Fibroblast of lung (primary cell): ENCODE data around the gene ZNF479. TPM values are rescaled to one million over a fixed set of nuclear protein-coding genes. Genes with fewer than 3 reads are reported as not detected.
"Not testable (repeated sequence)": the region's sequence is repeated elsewhere in the genome, so short reads cannot be mapped to it uniquely, and the experiment has no call there.

Source experiments
- DNase-seq, 2 donors: peaks; one replicate each; pipeline versions ENCODE4 v3.0.0 to v3.0.0-alpha.2; 2010; ENCODE audit warnings: low read depth in 2 of 2
- H2AFZ ChIP-seq: 2 replicates; pipeline ENCODE4 v1.5.1; 2012; ENCODE audit warnings: low read length, control low read depth, inconsistent platforms
- H3K27ac ChIP-seq: 2 replicates; pipeline ENCODE4 v1.5.1; 2011; ENCODE audit warnings: low read length, control low read depth; ENCODE audit not compliant: insufficient read depth
- H3K27me3 ChIP-seq: 2 replicates; pipeline ENCODE4 v1.5.1; 2011; ENCODE audit warnings: mild to moderate bottlenecking, low read length; ENCODE audit not compliant: control insufficient read depth, insufficient read depth
- H3K36me3 ChIP-seq: 2 replicates; pipeline ENCODE4 v1.5.1; 2011; ENCODE audit warnings: low read length; ENCODE audit not compliant: control insufficient read depth, insufficient read depth
- H3K4me1 ChIP-seq: 2 replicates; pipeline ENCODE4 v1.5.1; 2011; ENCODE audit warnings: low read length; ENCODE audit not compliant: control insufficient read depth, insufficient read depth; ENCODE audit errors: extremely low read depth
- H3K4me2 ChIP-seq: 2 replicates; pipeline ENCODE4 v1.5.1; 2011; ENCODE audit warnings: low read length, control low read depth; ENCODE audit not compliant: insufficient read depth; ENCODE audit errors: extremely low read depth
- H3K4me3 ChIP-seq, 4 experiments: fragments of 200-600 bp in 1 of 4; sonication (generic) in 1 of 4; replicated peaks in 1 of 4; 2 replicates each; pipeline ENCODE4 v1.5.1; 2011 to 2016; ENCODE audit warnings: low read length in 4 of 4, low read depth in 3 of 4, mild to moderate bottlenecking in 3 of 4, control low read depth in 2 of 4, inconsistent platforms in 1 of 4, mixed read lengths in 1 of 4; ENCODE audit not compliant: insufficient read depth in 1 of 4; ENCODE audit errors: control extremely low read depth in 1 of 4
- H3K79me2 ChIP-seq: 2 replicates; pipeline ENCODE4 v1.5.1; 2012; ENCODE audit warnings: mild to moderate bottlenecking, low read length, inconsistent platforms; ENCODE audit not compliant: control insufficient read depth, insufficient read depth
- H3K9ac ChIP-seq: 2 replicates; pipeline ENCODE4 v1.5.1; 2011; ENCODE audit warnings: mild to moderate bottlenecking, low read length, control low read depth; ENCODE audit not compliant: insufficient read depth
- H3K9me3 ChIP-seq: 2 replicates; pipeline ENCODE4 v1.5.1; 2012; ENCODE audit warnings: low read depth, low read length; ENCODE audit not compliant: control insufficient read depth, insufficient read depth
- H4K20me1 ChIP-seq: 2 replicates; pipeline ENCODE4 v1.5.1; 2011; ENCODE audit warnings: low read length; ENCODE audit not compliant: control insufficient read depth, insufficient read depth; ENCODE audit errors: extremely low read depth
- EZH2 ChIP-seq: IDR thresholded peaks from 2 replicates; pipeline ENCODE4 v1.5.1; 2012; ENCODE audit warnings: low read length, control low read depth, mild to moderate bottlenecking; ENCODE audit errors: missing control alignments
- polyA minus RNA-seq: library from RNA; depleted of rRNA, polyadenylated mRNA; stranded (reverse); fragments of >200 nt; gene quantifications from 2 replicates; pipeline ENCODE4 v1.2.3, GENCODE V29; 2011; ENCODE audit warnings: low replicate concordance
- polyA plus RNA-seq, 2 donors: library from polyadenylated mRNA; depleted of rRNA in 1 of 2; stranded (reverse) in 1 of 2; unstranded in 1 of 2; fragments of >200 nt; gene quantifications; 2 replicates each; pipeline ENCODE4 v1.2.1, GENCODE V29; 2011 to 2012; ENCODE audit warnings: missing spikeins in 1 of 2
- total RNA-seq: library from RNA; depleted of rRNA; stranded (reverse); fragments of >200 nt; gene quantifications from 2 replicates; pipeline ENCODE4 v1.2.1, GENCODE V29; 2014
- TF ChIP-seq, protein P1 (sequence below), 2 donors: IDR thresholded peaks in 1 of 2; conservative IDR thresholded peaks in 1 of 2; 1 replicate in 1 of 2; 2 replicates in 1 of 2; pipeline ENCODE4 v1.5.1; 2011 to 2012; ENCODE audit warnings: low read length in 2 of 2, control low read depth in 1 of 2, inconsistent platforms in 1 of 2, low read depth in 1 of 2, mild to moderate bottlenecking in 1 of 2

The ZNF479 gene
- total RNA-seq: not detected in 2 replicates
- polyA plus RNA-seq: not detected in 2 replicates
- not detected in 2 replicates for polyA plus RNA-seq (2012)
- polyA minus RNA-seq: not detected in 2 replicates

GRCh38 chr7:57132336-57132735 lies at the start of gene ZNF479:
Gene ZNF479 (minus strand): TSS chr7:57132436. CDS start chr7:57132324, 112 bp downstream.
- H3K9ac ChIP-seq, H3K27ac ChIP-seq, H3K4me1 ChIP-seq, H3K27me3 ChIP-seq, H2AFZ ChIP-seq, H3K79me2 ChIP-seq, H3K4me2 ChIP-seq, H3K4me3 ChIP-seq, H3K9me3 ChIP-seq, H4K20me1 ChIP-seq, H3K36me3 ChIP-seq, DNase-seq: not testable (repeated sequence)

GRCh38 chr7:57182031-57182430 lies 49.8 kb upstream of the ZNF479 start:
- Histone ChIP-seq H3K36me3 (no peaks in the 10 kb centered on the region), H3K4me3 (no peak overlapping the region), H3K9ac (no peak overlapping the region), H3K79me2 (no peaks in the 10 kb centered on the region), H3K4me1 (no peaks in the 10 kb centered on the region), H3K4me2 (no peak overlapping the region), H2AFZ (no peak overlapping the region), H3K27ac (no peak overlapping the region), H4K20me1 (no peaks in the 10 kb centered on the region), H3K9me3 (no peaks in the 10 kb centered on the region), H3K27me3 (no peaks in the 10 kb centered on the region)
- no peak for TF ChIP-seq EZH2
- TF ChIP-seq, protein P1, sequence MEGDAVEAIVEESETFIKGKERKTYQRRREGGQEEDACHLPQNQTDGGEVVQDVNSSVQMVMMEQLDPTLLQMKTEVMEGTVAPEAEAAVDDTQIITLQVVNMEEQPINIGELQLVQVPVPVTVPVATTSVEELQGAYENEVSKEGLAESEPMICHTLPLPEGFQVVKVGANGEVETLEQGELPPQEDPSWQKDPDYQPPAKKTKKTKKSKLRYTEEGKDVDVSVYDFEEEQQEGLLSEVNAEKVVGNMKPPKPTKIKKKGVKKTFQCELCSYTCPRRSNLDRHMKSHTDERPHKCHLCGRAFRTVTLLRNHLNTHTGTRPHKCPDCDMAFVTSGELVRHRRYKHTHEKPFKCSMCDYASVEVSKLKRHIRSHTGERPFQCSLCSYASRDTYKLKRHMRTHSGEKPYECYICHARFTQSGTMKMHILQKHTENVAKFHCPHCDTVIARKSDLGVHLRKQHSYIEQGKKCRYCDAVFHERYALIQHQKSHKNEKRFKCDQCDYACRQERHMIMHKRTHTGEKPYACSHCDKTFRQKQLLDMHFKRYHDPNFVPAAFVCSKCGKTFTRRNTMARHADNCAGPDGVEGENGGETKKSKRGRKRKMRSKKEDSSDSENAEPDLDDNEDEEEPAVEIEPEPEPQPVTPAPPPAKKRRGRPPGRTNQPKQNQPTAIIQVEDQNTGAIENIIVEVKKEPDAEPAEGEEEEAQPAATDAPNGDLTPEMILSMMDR (conservative IDR thresholded peaks at IDR 0.05 in 1 of 2, IDR thresholded peaks at IDR 0.05 in 1 of 2; ENCODE audit: low read depth in 1 of 2, low read length in 2 of 2): no peak
- DNase-seq: no peak

GRCh38 chr7:57181281-57181680 lies 49.0 kb upstream of the ZNF479 start:
- no peaks in the 10 kb centered on the region for H3K36me3 ChIP-seq
- no peak overlapping the region for H3K4me2 ChIP-seq
- H3K9me3 ChIP-seq: no peaks in the 10 kb centered on the region
- H3K4me1 ChIP-seq: no peaks in the 10 kb centered on the region
- no peak overlapping the region for H3K9ac ChIP-seq
- H3K79me2 ChIP-seq: no peaks in the 10 kb centered on the region
- DNase-seq: no peak
- TF ChIP-seq, protein P1 (conservative IDR thresholded peaks at IDR 0.05 in 1 of 2, IDR thresholded peaks at IDR 0.05 in 1 of 2; ENCODE audit: low read depth in 1 of 2, low read length in 2 of 2): no peak
- TF ChIP-seq EZH2: no peak
- no peaks in the 10 kb centered on the region for H3K27me3 ChIP-seq
- H3K4me3 ChIP-seq: no peak overlapping the region
- H3K27ac ChIP-seq: no peak overlapping the region
- H4K20me1 ChIP-seq: no peaks in the 10 kb centered on the region
- no peak overlapping the region for H2AFZ ChIP-seq
